NCI-H446 (cell line): ENCODE measurements around the gene SMIM27.
"Not testable (repeated sequence)": the region's sequence is repeated elsewhere in the genome, so short reads cannot be mapped to it uniquely, and the experiment has no call there.

Experiments used
- DNase-seq, 2 experiments: peaks; one replicate each; lab custom pipeline; 2025; lab: John Stamatoyannopoulos, UW

SMIM27 gene, protein sequence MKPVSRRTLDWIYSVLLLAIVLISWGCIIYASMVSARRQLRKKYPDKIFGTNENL

DNA sequence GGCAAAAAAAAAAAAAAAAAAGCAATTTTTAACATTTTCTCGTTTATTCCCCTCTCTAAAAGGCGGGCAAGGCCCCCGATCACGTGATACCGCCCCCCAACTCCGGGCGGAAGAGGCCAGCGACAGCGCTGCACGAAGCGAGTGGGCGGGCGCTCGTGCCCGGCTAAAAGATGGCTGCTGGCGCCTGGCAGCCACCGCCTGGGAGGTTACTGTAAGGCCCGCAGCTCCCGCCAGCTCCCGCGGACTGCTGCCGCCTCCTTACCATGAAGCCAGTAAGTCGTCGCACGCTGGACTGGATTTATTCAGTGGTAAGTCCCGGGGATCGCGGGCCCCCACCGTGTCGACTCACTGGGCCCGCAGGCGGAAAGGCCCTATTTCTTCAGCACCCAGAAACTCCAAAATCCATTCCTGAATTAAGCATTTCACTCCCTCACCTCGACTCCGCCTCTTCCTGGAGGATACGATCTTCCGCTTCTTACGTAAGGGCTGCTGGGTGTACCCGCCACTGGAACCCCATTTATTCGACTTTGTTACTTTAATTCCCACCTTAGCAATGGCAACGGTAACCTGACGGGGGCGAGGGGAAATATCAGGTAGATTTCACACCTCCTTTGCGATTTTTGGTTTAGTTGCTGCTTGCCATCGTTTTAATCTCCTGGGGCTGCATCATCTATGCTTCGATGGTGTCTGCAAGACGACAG, at the start of gene SMIM27, which contains the start of gene TOPORS:
TSS of gene SMIM27 (plus strand) at position 156 of the 701 bp plus-strand sequence. CDS start at position 264, 108 bp downstream.
TSS of gene TOPORS (minus strand) at position 415 of the 701 bp plus-strand sequence. CDS start at position 265, 150 bp downstream.
- DNase-seq: peak; percentile 87 to 94

- DNase-seq: peak; percentile 34 to 56
Observed at GRCh38 chr9:32502464-32502863, 49.7 kb upstream of the SMIM27 start.

- no peak for DNase-seq
Observed at GRCh38 chr9:32503008-32503407, 49.1 kb upstream of the SMIM27 start.

- no peak for DNase-seq
Observed at GRCh38 chr9:32508728-32509127, 43.4 kb upstream of the SMIM27 start.

DNA sequence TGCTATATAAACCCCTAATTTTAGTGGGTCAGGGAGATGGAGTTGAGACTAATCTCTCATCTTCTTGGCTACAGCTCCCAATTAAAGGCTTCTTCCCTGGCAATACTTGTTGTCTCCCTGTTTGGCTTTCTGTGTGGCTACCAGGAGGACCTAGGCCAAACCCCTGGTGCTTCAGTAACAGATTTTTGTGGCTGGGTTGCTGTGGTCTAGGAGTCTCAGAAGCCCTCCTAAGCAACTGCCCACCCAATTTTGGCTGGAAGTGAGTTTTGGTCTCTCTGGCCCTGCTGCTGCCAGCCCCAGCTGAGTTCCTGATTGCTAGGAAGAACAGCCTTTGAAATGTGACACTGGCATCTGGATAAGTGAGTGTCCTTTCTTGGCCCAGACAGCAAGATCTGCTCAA, 35.9 kb upstream of the SMIM27 start:
- DNase-seq: no peak

- DNase-seq: no peak
Observed at GRCh38 chr9:32518276-32518675, 33.9 kb upstream of the SMIM27 start.

GRCh38 chr9:32523910-32524309, 28.2 kb upstream of the SMIM27 start:
- DNase-seq: no peak

DNA sequence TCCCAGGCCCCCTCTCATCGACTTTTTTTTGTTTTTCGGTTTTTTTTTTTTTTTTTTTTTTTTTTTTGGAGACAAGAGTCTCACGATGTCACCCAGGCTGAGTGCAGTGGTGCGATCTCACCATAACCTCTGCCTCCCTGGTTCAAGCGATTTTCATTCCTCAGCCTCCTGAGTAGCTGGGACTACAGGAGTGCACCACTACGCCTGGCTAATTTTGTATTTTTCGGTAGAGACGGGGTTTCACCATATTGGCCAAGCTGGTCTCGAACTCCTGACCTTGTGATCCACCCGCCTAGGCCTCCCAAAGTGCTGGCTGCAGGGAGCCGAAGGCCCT, 27.6 kb upstream of the SMIM27 start:
- DNase-seq: not testable (repeated sequence)

DNA sequence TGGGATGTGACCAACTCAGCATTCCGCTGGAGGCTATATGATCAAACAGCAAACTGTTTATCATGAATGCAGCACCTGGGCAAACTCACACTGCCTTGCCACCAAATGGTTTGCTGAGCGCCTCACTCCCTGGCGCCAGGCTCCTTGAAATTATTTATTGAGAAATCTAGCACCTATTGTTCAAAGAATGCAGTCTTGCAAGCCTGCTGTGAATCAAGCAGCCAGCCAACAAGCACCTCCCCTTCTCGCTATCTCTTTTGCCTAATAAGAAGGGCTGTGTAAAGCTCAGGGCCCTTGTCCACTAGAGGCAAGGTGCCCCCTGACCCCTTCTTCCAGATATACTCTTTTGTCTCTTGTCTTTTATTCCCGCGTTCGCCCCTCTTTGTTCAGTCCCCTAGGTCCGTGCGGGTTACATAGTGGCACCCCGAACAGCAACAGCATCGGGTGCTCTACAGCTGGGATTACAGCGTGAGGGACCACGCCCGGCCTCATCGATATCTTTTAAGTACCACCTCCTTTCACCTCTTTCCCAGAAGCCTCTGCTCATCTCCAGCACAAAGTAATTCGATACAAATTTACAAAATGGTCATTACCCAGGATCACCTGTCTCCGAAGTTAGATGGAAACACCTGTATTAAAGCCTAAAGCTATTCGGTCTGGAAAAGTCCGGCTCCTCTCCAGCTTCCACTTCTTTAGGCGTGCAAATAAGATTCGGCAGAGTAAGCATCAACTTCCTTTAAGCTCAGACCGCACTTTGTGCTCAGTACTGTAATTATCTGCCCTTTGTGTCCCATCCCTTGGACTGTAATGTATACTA, 27.0 kb upstream of the SMIM27 start:
- DNase-seq: no peak

DNA sequence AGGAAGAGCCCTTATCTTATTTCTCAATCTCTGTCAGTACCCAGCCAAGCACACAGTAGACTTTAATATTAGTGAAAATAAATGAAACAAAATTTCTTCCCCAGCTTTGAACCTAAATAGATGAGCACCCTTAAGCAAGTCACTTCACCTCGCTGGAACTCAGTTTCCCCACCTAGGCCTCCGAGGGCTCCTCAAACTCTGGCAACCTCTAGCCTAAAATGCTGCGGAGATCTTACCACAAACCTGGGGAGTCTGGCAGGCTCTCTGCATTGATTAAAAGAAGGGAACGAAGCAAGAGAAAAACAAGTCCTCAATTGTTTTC, 26.5 kb upstream of the SMIM27 start:
- DNase-seq: no peak

GRCh38 chr9:32526041-32526706, 26.0 kb upstream of the SMIM27 start, which contains the start of gene RIGI:
Gene RIGI (minus strand): TSS chr9:32526196. CDS start chr9:32526166, 30 bp downstream.
- DNase-seq: no peak

DNA sequence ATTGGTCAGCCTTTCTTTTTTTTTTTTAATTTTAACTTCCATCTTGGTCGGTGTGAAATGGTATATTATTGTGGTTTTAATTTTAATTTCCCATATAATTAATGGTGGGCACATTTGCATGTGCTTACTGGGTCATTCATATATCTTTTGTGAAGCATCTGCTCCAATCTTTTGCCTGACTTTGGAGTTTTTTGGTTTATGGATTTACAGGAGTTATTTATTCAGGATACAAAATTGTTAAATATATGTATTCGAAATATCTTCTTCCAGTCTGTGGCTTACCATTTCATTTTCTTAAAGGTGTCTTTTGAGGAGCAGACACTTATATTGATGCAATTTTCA, 25.4 kb upstream of the SMIM27 start:
- DNase-seq: no peak

- no peak for DNase-seq
Observed at GRCh38 chr9:32533336-32533735, 18.8 kb upstream of the SMIM27 start.

DNA sequence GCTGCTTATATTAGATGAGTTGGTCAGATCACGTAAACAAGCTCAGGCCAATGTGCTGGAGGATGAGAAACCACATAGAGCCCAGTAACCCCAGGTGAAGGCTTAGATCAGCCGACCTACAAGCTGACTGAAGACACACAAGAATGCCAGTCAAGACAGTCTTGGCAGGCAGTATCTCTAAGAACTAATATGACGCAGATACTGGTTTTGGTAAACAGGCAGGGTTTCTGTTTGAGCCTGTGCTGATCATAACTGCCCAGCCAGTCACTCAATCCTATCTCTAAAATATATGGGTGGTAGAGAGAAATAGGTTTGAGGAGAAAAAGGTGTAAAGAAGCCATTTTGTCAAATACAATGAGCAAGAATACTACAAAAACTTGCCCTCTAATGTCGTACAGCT, 18.3 kb upstream of the SMIM27 start:
- DNase-seq: no peak

DNA sequence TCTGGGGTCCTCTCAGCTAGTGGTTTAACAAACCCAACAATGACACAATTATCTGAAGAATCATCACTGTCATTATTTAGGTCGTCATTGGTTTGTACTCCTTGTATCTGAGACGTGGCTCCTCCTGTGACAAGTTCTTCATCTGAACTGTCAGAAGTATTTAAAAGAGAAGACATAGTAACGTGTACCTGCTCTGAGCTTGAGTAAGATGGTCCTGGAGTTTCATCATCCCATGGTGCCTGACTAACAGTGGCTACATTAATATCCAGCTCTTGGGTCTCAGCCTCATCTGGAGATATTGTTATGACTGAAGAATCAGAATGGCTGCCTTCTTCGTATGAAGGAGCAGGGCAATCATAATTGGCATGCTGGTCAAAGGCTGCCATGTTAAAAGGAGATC, 9.1 kb upstream of the SMIM27 start:
- no peak for DNase-seq

DNA sequence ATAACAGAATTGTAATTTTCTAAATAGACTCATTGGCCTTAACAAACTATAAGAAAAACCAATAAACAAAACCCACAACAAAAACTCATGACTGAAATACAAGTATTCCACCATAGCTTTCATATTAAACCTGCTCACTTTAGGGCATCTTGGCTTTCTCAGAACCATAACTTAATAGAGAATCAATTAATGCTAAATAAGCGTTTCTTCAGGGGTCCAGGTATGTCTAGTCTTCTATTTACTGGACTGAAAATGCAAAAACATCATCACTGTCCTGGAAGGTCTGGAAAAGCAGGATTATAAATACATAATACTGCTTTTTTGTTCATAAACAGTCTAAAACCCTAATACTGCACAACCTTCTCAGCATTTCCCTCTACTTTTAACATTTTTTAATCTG, 6.2 kb upstream of the SMIM27 start:
- DNase-seq: no peak

GRCh38 chr9:32548213-32548612, 3.9 kb upstream of the SMIM27 start:
- DNase-seq: not testable (repeated sequence)

- DNase-seq: peak in 1 of 2 experiments; percentile 5
Observed at GRCh38 chr9:32550150-32550561, 2.0 kb upstream of the SMIM27 start.

- peak; percentile 94 to 96 for DNase-seq
Observed at GRCh38 chr9:32550562-32551275, 1.4 kb upstream of the SMIM27 start.

DNA sequence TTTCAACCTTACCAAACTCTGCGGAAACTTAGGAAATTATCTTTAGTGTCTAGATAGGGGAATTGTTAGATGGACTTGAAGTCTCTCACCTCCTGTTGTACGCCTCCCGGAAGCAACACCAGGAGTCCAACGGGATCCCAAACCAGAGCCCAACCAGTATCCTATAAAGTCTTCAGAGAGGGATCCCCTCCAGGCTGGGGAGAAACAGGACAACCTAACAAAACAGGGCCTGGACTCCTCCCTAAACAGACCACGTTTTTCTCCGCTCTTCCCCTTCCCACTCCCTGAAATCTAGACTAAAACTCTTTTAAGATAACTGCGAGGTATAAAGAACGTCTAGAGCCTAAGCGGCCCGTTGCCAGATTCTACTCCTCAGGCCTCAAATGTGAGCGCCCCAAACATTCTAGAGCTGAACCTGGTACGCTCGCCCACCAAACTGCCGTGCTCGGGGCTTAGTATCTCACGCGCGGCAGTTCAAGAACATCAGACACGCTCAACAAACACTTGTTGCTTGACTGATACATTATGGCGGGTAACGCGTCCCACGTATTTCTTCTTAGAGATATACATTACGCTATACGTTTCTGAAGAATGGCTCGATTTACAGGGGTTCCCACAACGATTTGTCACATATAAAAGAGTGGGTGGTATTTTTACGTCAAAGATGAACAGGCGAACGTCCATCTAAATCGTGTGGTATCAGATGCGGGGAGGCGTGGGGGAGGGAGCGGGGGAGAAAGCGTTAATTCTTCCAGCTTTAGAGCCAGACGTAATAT, 663 bp upstream of the SMIM27 start:
- DNase-seq: peak; percentile 52 to 74

- DNase-seq: peak in 1 of 2 experiments; percentile 13
Observed at GRCh38 chr9:32554107-32554506, 2.0 kb downstream of the SMIM27 start.
